HG03342 (cell line): ENCODE measurements around the gene CARD8.
"Not testable (repeated sequence)": the region's sequence is repeated elsewhere in the genome, so short reads cannot be mapped to it uniquely, and the experiment has no call there.

Source experiments
- ATAC-seq: cut with Tn5 transposase; IDR thresholded peaks from one replicate; pipeline ENCODE4 v1.9.1; 2021; ENCODE audit warnings: mild to moderate bottlenecking, moderate library complexity; ENCODE audit not compliant: unreplicated experiment

Gene CARD8

DNA sequence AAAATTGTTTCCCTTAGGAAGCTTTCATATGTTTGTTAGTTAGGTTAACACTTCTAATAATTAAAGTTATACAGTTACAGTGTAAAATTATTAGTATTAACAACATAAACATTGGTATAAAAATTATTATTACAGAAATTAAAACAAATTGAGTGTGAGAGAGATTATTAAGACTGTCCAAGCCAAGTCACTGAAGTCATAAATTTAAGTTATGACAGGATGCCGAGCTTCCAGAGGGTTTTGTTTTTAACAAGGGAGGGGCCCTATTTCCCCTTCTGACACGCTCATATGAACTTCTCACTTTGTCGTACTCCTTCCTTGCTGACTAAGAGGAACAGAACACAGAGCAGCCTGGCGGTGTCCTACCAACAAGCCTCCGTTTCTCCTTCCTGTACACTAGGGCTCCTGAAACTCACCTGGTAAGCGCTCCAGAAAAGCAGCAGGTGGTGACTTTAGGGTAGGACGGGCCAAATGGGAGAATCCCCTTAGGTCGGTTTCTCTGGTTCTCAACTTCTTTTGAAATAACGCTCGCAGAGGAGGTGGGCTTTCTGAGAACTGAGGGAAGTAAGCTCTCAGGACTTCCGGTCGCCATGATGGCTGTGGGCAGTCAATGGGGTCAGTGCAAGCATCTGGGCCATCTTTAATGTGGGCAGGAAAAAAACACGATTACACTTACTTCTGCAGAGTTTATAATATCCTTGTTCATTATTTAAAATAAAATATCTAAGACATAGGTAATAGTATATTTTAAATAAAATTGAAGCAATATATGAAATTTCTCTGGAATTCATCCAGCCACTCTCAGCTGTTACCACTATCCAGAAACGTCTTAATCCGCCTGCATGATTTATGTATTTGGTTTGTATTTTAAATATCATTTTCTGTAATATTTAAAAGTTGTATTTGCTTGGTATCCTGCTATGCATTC is at the start of gene CARD8:
TSS of gene CARD8 (minus strand) at position 537 of the 928 bp plus-strand sequence. CDS start 14,892 bp downstream, outside the sequence.
- ATAC-seq = peak; percentile 65

DNA sequence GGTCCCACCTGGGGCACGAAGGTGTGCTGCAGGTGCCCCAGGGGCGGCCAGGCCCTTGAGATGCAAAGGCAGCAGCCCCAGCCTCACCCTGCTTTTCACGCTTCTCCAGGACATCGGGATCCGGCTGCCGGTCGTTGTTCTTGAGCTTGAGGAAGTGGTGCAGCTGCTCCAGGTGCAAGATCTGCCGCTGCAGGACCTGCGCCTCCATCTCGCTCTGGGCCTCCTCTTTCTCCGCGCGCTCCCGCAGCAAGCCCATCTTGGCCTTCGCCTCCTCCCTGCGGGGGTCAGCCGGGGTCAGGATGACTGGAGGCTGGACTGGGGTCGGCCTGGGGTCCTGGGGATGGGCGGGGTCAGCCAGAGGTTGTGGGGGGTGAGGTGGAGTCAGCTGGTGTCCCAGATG is 48.2 kb upstream of the CARD8 start:
- no peak for ATAC-seq

GRCh38 chr19:48303367-48303766 is 47.7 kb upstream of the CARD8 start:
- ATAC-seq = no peak

GRCh38 chr19:48302600-48302959 is 46.9 kb upstream of the CARD8 start:
- ATAC-seq = no peak

GRCh38 chr19:48301886-48302599 is 46.3 kb upstream of the CARD8 start:
- ATAC-seq = no peak

DNA sequence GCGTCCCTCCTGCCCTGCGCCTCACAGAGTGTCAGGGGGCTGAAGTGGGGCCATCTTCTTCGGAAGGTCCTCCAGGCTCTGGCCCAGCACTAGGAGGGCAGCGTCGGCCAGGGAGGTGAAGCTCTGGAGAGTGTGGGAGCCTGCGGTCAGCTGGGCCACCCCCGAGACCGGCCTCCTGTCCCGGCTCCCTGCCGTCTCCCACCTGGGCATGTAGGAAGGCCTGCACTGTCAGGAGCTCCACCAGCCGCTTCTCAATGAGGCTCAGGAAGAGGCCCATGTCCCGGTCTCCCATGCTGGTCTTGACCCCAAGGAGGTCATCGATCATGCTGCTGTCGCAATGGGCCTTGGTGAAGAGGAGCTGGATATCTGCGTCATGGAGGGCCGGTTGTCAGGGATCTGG is 42.3 kb upstream of the CARD8 start:
- no peak for ATAC-seq

GRCh38 chr19:48296963-48297734 is 41.4 kb upstream of the CARD8 start:
- ATAC-seq = no peak

GRCh38 chr19:48295458-48295857 is 39.7 kb upstream of the CARD8 start:
- no peak for ATAC-seq

DNA sequence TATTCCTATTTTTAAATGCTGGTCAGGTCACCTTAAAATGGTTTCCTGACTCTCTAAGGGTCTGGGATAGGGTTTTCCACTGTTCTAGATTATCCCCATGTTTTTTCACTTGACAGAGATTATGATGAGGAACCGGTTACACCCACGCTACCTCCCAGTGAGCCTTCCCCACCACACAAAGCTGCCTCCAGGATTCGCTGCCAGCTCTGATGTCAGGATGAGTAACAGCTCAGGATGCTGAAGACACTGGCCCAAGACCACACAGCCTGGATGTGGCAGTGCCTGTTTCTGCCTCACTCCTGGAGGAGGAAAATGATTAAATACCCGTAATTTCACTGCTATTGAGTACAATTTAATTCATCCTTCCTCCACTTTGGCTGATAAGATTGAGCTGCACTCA is 37.1 kb upstream of the CARD8 start:
- ATAC-seq = no peak

DNA sequence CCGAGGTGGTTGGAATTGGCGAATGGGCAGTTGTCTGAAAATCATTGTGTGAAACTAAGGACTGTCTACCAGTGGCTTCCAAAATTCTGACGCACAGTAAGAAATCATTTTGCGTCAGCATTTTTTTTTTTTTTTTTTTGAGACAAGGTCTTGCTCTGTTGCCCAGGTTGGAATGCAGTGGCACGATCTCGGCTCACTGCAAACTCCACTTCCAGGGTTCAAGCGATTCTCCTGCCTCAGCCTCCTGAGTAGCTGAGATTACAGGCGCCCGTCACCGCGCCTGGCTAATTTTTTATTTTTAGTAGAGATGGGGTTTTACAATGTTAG is 35.7 kb upstream of the CARD8 start:
- ATAC-seq = not testable (repeated sequence)

- no peak for ATAC-seq
These were observed 35.2 kb upstream of the CARD8 start for GRCh38 chr19:48290771-48291488.

- no peak for ATAC-seq
These were observed 34.7 kb upstream of the CARD8 start for GRCh38 chr19:48290401-48290770.

- ATAC-seq = no peak
These were observed 32.0 kb upstream of the CARD8 start for GRCh38 chr19:48287748-48288147.

GRCh38 chr19:48284896-48285295 is 29.2 kb upstream of the CARD8 start:
- no peak for ATAC-seq

- no peak for ATAC-seq
These were observed 28.2 kb upstream of the CARD8 start for GRCh38 chr19:48283908-48284307.

- no peak for ATAC-seq
These were observed 24.0 kb upstream of the CARD8 start for GRCh38 chr19:48279747-48280146.

DNA sequence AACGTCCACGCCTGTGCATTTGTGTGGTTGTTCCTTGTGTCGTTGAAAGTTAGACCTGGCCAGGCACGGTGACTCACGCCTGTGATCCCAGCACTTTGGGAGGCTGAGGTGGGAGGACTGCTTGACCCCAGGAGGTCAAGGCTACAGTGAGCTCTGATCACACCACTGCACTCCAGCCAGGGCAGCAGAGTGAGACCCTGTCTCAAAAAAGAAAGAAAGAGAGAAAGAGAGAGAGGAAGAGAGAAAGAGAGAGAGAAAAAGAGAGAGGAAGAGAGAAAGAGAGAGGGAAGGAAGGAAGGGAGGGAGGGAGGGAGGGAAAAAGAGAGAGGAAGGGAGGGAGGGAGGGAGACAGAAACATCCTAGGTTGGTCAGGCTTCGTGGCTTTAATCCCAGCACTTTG is 19.2 kb upstream of the CARD8 start:
- no peak for ATAC-seq

GRCh38 chr19:48274173-48274572 is 18.5 kb upstream of the CARD8 start:
- no peak for ATAC-seq

DNA sequence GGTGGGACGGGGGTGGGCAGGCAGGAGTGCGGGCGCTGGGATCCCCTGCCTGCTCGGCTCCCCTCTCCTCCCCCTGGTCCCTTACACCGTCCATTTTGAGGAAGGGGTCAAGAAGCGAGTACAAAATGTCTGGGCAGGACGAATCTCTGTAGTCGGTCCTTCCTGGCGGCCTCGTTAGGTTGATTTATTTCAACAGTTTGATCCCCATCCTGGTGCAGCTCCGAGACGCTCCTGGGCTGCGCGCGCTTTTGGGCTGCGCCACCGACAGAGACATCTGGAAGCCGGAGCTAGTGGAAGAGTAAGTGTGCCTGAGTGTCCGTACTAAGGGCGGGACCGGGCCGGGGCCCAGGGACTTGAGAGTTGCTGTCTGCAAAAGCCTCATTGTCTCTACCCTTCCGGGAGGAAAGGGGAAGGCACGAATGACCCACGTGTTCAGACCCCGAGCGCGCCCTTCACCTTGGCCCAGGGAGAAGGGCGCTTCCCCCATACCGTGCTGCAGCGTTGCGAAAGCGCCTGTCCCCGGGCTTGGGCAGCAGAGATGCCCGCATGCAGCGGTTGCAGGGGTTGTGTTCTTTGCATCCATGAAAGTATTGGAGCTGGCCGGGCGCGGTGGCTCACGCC is 15.9 kb upstream of the CARD8 start:
- ATAC-seq = no peak

- not testable (repeated sequence) for ATAC-seq
These were observed 13.9 kb upstream of the CARD8 start for GRCh38 chr19:48269617-48270026.
